ENCODE measurements around the gene SATB2. TPM values are rescaled to one million over a fixed set of nuclear protein-coding genes. Genes with fewer than 3 reads are reported as not detected.

Gene SATB2
- total RNA-seq, 4 donors from 2014 or later = 2.6 to 3.7 (median 3.3) TPM

DNA sequence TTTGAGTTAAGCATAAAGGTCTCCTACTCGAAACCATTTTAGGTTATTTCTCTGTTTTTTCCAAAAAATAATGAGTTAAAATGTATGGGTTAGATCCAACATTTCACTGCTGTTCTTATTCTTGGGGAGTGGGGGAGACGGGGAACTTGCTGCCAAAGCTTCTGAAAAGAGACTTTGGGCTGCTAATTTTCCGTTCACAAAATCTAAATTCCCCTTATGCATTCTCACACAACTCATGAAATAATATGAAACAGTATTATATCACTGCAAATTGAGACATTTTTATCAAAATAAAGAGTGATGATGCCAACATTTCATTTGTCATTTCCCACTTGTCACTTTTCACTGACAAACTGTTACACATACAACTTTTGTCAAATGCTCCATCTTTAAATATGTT, 7.8 kb downstream of the SATB2 start:
- no peak for DNase-seq (ENCODE audit: low spot score in 2 of 2)
- intact Hi-C loops (cut with DNase I; ENCODE audit: low total_unique reads) = no loop called here
- WGBS, 2 donors = 86 to 90% methylated on average over 3 of the region's 3 CpGs
- TF ChIP-seq POLR2A (IDR thresholded peaks at IDR 0.05) = no peak
- TF ChIP-seq, protein P1, sequence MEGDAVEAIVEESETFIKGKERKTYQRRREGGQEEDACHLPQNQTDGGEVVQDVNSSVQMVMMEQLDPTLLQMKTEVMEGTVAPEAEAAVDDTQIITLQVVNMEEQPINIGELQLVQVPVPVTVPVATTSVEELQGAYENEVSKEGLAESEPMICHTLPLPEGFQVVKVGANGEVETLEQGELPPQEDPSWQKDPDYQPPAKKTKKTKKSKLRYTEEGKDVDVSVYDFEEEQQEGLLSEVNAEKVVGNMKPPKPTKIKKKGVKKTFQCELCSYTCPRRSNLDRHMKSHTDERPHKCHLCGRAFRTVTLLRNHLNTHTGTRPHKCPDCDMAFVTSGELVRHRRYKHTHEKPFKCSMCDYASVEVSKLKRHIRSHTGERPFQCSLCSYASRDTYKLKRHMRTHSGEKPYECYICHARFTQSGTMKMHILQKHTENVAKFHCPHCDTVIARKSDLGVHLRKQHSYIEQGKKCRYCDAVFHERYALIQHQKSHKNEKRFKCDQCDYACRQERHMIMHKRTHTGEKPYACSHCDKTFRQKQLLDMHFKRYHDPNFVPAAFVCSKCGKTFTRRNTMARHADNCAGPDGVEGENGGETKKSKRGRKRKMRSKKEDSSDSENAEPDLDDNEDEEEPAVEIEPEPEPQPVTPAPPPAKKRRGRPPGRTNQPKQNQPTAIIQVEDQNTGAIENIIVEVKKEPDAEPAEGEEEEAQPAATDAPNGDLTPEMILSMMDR (IDR thresholded peaks at IDR 0.05) = no peak
- H3K4me3 ChIP-seq (ENCODE audit: low read depth, poor library complexity, severe bottlenecking) = no peak overlapping the region

DNA sequence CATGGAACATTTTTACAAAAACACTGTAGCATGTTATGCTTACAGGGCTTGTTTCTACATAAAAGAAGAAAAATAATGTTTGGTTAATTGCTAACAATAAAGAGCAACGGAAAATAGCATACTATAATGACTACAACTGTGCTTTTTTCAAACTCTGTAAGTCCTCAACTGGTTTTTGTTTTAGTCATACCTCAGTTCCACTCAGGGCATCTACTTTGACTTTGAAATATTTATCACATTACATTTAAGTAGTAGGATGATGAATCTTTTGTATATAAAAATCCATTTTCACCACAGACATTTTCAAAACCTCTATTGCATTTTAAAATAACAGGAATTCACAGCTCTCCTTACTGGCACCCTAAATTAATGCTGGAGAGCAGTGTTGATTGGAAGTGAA, 8.3 kb downstream of the SATB2 start:
- TF ChIP-seq POLR2A (IDR thresholded peaks at IDR 0.05) = no peak
- TF ChIP-seq, protein P1 (IDR thresholded peaks at IDR 0.05) = no peak
- intact Hi-C loops (cut with DNase I; ENCODE audit: low total_unique reads) = no loop called here
- H3K4me3 ChIP-seq (ENCODE audit: low read depth, poor library complexity, severe bottlenecking) = no peak overlapping the region
- WGBS, 2 donors = 77 to 88% methylated on average over 1 of the region's 1 CpG
- no peak for DNase-seq (ENCODE audit: low spot score in 2 of 2)

DNA sequence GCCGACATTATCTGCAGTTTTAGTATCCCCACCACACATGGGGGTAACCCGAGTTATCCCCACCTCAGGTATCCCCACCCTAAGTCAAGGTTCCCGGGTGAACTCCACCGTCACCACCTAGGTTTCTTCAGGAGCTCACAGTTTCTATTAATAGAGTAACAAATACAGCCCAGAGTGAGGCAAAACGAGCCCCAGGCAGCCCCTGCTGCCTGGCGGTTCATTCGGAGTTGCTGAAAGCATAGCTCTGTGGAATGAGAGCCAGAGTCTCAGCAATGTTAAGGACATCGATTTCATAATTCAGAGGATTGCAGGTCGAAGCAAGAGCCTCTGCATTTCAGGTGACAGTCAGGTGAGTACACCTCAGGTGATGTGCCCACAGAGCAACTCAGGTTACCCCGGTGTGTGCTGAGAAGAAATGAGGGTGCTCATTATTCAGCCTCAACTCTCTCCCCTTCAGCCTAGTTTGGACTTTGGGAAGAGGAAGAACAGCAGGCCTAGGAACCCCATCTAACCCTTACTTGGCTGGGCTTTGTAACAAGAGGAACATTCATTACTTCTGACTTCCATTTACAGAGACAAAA, 10.7 kb downstream of the SATB2 start:
- TF ChIP-seq, protein P1 (IDR thresholded peaks at IDR 0.05) = no peak
- no peak for TF ChIP-seq POLR2A (IDR thresholded peaks at IDR 0.05)
- WGBS, 2 donors = 71 to 77% methylated on average over 10 of the region's 10 CpGs
- H3K4me3 ChIP-seq (ENCODE audit: low read depth, poor library complexity, severe bottlenecking) = no peak overlapping the region
- DNase-seq (ENCODE audit: low spot score in 2 of 2) = no peak
- intact Hi-C loops (cut with DNase I; ENCODE audit: low total_unique reads) = no loop called here

DNA sequence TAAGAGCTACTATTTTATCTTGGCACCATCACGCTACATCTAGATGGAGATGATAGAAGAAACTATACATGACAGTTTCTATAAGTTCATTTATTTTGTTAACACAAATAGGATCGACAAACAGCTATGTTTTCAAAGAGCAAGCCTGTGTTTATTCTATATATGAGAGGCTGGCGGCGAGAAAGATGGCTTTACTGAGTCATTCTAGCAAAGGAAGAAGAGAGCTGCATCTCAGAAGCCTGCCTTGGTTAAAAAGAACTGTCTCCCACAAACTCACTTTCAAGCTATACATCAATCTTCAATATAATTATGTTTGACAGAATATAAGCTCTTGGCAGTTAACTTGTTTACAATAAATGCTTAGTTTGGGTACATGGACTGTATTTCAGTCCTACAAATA, 13.0 kb downstream of the SATB2 start:
- DNase-seq (ENCODE audit: low spot score in 2 of 2) = no peak
- TF ChIP-seq, protein P1 (IDR thresholded peaks at IDR 0.05) = no peak
- no peak for TF ChIP-seq POLR2A (IDR thresholded peaks at IDR 0.05)
- intact Hi-C loops (cut with DNase I; ENCODE audit: low total_unique reads) = no loop called here
- WGBS, 2 donors = 87 to 91% methylated on average over 4 of the region's 4 CpGs
- no peak overlapping the region for H3K4me3 ChIP-seq (ENCODE audit: low read depth, poor library complexity, severe bottlenecking)

DNA sequence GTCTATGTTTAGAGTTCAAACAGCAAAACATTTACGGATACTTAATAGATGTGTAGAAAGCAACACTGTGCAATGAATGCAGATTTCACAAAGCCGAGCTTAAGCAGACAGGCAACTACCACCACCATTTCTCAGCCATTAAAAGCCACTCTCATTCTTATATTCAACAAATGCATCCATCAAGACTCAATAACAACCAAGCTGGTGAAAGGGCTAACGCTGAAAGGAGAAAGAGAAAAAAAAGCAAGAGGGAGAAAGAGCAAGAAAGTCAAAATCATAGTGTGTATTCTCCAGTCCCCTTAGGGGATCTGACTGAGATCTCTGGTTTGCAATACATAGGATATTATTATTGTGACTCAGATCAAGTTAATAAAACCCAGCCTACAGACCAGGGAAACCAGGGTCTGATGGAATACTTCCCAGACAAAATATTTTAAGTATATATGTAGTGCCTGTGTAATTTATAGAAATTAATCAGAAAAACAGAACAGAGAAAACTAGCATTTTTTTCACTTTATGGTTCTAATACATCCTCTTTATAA, 14.1 kb downstream of the SATB2 start:
- no peak for DNase-seq (ENCODE audit: low spot score in 2 of 2)
- intact Hi-C loops (cut with DNase I; ENCODE audit: low total_unique reads) = no loop called here
- TF ChIP-seq, protein P1 (IDR thresholded peaks at IDR 0.05) = no peak
- no peak for TF ChIP-seq POLR2A (IDR thresholded peaks at IDR 0.05)
- 72 to 78% methylated on average over 3 of the region's 3 CpGs for WGBS, 2 donors
- H3K4me3 ChIP-seq (ENCODE audit: low read depth, poor library complexity, severe bottlenecking) = no peak overlapping the region

DNA sequence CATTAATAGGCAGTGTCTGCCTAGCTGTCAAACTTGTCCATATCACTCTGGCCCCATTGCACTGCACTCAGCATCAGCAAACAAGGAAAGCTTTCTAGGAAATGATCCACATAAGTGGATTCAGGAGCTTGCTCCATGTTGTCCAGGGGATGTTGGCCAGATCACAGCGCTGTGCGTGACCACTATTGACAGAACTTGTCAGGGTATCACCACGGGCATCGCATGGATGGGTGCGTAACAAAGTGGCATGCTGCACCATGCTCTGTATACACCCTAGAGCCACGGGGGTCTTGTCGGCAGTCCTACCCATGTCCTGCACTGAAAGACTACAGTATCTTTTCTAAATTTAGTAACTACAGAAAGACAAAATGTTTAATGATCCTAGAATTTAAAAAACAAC, 15.6 kb downstream of the SATB2 start:
- TF ChIP-seq, protein P1 (IDR thresholded peaks at IDR 0.05) = no peak
- 85 to 94% methylated on average over 7 of the region's 7 CpGs for WGBS, 2 donors
- H3K4me3 ChIP-seq (ENCODE audit: low read depth, poor library complexity, severe bottlenecking) = no peak overlapping the region
- no peak for DNase-seq (ENCODE audit: low spot score in 2 of 2)
- intact Hi-C loops (cut with DNase I; ENCODE audit: low total_unique reads) = no loop called here

Measured in lower leg skin (tissue), 4 donors.